ENCODE data around the gene CCNL2.

- no peak for TF ChIP-seq CTCF (IDR thresholded peaks at IDR 0.05; ENCODE audit: low read depth, low read length)
- no peak for TF ChIP-seq EZH2phosphoT487 (IDR thresholded peaks at IDR 0.05; ENCODE audit: low read depth)
Measured at GRCh38 chr1:1438531-1439381, 39.6 kb upstream of the CCNL2 start.
